RPMI7951 (cell line): ENCODE results near the gene ST8SIA4. TPM values are rescaled to one million over a fixed set of nuclear protein-coding genes. Genes with fewer than 3 reads are reported as not detected.

Source experiments
- DNase-seq: peaks from one replicate; pipeline ENCODE4 v3.0.0-alpha.2; 2012; ENCODE audit warnings: low read depth
- total RNA-seq: library from RNA; depleted of rRNA; stranded (reverse); fragments of >200 nt; shearing (Covaris generic); gene quantifications from 2 replicates; pipeline ENCODE4 v1.2.3, GENCODE V29; 2014

ST8SIA4 gene
- total RNA-seq, 1 experiment from 2014 or later, result 0.36 TPM

DNA sequence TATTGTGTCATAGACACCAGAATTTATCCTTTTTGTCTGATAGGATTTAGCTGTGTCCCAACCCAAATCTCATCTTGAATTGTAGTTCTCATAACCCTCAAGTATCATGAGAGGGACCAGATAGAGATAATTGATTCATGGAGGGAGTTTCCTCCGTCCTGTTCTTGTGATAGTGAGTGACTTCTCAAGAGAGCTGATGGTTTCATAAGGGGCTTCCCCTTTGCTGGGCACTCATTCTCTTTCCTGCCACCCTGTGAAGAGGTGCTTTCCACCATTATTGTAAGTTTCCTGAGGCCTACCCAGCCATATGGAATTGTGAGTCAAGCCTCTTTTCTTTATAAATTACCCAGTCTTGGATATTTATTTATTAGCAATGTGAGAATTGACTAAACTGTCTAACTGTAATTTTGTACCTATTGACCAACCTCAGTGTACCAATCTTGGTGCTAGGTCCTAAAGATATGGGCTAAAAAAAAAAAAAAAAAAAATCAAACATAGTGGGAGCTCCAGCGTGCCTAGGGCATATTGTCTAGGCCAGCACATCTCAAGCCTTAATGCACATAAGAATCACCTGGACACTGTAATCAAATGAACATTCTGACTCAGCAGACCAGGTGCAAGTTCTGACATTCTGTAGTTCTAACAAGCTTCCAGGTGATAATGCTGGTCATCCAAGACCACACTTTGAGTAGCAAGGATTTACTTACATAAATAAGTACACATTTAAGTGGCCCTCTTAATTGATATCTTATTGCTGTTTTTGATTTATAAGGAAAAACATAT lies 30.5 kb downstream of the ST8SIA4 start:
- DNase-seq, result no peak

DNA sequence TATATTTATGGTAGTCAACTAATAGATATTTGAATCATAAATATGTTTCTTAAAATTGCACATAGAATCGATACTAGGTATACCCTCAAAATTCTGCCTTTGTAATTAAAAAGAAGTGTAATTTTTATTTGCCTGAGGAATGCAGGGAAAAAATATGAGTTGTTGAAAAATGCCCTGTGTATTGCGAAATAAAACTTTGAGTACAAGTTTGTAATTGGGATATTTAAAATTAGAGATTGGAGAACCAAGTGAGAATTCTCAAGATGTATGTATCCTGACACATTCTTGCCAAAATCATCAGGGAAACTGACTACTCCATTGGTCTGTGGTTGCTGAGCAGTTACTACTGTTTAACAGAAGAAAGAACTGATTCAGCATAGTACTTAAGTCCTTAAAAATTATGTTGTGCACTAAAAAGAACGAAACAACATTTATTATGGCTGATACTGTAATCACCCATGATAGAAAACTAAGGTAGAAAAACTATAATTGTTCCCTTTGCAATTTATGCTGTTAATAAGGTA lies 36.0 kb downstream of the ST8SIA4 start:
- DNase-seq, result no peak

DNA sequence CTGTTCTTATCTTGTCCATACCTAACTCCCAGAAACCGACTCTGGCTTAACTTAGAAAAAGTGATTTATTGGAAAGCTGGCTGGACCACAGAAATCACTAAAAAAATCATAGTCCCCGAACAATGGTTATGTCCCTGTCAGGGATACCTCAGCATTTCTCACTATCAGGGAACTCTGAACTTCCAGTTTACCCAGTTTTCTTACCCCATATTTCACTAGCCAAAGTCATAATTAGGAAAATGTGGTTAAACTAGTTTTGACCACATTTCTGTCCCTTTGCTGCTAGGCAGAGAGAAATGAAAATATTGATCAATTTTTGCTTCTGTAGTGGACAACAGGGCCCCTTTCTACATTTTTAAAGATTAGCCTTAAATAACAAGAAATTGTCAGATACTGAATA lies 38.2 kb downstream of the ST8SIA4 start:
- DNase-seq, result no peak

DNA sequence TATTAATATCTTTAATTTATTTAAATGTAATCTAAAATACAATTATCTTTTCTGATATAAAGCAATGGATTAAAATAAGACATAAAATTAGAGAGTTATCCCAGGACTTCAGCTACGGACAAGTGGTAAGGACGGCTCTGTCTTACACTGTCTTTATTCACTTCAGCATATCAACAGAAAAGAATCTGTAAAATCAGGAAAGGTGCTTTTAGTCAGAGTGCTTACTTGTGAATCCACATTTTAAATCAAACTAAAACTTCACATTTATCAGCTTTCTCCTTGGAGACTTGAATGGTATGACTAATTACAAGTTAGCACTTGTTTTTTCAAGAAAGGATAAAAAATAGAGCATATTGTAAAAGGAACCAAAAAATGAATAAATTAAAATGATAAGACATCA lies 39.3 kb downstream of the ST8SIA4 start:
- DNase-seq, result no peak

DNA sequence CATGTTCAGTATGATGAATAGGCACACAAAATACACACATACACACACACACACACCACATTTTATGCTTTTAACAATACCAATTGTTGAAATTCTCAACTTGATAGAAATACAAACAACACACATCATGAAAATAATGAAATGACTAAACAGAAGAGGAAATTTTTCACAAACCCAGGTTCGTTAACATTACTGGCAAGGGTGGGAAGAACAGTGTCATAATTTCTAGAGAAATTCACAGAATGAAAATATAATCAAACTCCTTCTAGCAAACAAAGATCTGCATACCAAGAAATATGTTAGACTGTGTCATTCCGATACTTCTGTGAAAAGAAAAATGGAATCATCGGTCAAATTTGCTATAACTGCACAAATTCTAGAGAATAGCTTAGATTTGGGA lies 41.9 kb downstream of the ST8SIA4 start:
- DNase-seq, result no peak

DNA sequence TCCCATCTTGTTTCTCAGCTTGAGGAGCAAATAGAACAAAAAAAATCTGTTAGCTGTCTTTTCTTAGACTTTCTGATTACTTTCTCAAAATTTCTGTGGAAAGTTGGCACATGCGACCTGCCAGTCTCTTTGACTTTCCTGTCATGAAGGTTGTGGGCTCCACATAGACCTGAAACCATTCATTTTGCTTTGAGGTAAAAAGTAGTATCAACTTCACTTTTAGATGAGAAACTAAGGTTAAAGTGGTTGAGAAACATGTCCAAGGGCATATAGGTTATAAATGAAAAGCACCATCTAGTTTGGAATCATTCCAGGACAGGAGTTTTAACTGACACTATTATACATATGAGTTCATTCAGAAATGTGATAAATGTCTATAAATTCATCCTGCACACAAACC lies 42.7 kb downstream of the ST8SIA4 start:
- DNase-seq, result no peak

DNA sequence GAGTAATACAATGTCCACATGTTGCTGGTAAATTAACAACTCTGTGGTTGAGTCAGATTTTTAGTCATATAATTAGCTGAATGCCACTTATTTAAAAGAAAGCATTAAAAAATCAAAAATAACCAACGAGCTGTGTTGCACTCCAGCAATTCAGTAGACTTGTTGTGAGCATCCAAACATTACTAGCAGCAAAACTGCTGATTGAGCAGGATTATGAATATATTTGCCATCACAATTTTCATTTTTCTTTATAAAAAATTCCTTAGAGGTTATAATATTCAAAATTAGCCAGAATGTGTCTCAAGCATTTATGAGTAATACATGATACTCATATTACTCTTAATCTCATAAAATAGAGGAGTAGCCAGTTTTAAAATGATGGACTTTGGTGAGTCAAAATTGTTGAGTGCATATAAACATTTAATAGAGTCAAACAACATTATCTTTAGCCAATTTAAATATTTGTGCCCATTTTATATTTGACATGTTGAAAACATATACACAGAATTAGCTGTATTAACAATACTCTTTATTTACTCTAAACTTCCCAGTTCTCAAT lies 44.0 kb downstream of the ST8SIA4 start:
- DNase-seq, result no peak

DNA sequence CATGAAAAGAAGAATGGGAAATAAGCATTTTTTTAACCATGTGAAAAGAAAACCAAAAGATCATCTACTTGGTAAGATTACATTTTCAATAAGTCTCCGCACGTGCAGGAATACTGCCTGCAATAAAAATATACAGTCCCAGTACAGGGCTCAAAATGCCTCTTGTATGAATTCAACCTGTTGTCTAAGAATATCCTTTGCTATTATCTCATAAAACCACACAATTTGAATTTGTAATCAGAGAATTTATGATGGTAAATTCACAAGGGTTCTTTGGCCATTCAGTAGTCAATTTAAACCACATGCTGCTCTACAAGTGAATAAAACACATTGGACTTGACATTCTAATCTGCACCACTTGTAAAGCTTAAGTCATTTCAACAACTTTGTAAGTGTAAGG lies 46.6 kb downstream of the ST8SIA4 start:
- DNase-seq, result no peak

DNA sequence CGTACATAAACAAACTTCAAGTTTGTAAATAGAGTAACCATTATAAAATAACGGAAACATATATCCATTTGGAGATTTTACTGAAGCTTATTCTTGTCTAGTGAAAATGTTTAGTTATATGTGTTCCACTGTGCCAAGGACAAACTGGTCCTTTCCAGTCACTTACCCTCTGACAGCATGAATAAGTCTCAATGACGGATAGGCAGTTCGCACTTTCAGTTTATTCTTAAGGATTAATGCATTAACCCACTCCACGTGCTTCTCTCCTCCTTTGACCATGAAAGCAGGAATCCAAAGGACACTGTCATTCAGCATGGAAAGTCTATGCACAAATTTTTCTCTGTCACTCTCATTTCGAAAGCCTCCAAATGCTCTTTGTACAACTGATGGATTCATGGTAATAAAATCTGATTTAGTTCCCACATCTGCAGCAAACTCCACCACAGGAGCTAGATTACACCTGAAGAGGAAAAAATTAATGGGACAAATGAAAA lies 47.1 kb downstream of the ST8SIA4 start:
- DNase-seq, result no peak

DNA sequence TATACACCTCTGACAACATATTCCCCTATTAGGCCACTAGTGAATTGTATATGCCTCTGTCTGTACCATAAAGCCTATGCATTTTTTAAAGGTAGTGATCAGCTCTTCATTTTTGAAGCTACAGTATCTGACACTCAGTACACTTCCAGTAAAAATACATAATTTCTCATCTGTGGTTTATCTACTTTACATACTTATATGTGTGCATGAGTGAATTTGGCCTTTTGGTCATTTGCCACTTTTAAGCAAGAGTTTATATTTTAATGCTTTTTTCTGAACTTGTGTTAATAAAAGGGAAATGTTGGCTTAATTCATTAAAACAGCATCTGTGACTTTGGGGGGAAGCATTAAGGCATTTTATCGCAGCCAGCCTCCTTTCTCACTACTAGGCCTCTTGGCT lies 47.8 kb downstream of the ST8SIA4 start:
- no peak for DNase-seq

DNA sequence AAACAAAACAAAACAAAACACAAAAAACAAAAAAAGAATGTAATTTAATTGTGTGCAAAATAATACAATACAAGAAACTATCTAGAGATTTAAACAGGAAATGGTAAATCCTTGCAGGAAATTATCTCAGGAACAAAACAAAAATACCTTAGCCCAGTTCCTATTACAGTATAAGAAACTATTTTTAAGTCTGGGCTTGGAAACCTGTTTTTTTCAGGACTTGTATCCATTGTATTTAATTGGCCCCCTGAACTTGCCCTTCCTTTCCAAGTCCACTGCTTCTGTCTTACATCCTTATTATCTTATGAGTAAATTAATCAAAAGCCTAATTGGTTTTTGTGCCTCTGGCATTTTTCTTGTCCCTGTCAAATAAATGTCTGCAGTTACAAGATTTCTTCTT lies 48.5 kb downstream of the ST8SIA4 start:
- DNase-seq, result no peak

DNA sequence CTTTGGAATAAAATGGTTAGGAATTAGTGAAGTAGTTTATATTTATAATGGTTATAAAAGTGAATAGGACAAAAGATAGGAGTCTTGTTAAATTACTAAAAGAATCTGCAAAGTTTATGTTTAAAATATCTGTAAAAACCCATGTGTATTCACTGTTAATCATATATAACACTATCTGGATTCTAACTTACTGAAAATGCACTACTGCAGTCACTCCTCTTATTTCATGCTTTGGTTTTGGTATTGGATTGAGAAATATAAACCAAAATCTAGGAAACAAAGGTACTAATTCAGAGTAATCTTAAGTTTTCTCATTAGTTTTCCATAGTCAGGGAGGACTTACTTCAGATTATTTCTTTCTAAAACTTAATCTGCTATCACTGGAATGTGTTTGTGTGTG lies 49.5 kb downstream of the ST8SIA4 start:
- no peak for DNase-seq

DNA sequence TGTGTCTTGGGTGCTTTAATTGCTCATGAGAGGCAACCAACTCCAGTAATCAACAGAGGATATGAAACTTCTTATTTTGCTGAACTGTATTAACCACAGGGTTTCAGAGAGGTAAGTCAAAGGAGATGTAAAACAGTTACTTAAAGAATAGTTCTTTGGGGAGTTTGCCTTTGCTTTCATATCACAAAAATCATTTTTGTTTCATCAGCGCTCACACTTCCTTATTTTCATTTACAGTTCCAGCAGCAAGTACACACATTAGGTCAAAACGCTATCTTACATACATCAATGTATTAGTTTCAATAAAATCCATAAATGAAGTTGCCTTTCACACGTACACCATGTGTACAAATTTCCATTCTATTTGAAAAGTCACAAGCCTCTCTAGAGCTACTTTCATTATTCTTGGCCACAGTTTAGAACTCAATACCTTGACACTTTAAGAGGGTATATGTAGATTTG lies 50.1 kb downstream of the ST8SIA4 start:
- no peak for DNase-seq

DNA sequence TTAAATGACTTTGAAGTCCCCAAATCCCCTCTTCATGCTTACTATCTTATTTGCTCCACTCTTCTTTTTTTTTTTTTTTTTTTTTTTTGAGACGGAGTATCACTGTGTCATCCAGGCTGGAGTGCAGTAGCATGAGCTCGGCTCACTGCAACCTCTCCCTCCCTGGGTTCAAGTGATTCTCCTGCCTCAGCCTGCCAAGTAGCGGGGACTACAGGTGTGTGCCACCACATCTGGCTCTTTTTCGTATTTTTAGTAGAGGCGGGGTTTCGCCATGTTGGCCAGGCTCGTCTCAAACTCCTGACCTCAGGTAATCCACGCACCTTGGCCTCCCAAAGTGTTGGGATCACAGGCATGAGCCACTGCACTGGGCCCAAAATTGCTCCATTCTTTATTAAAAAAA lies 51.0 kb downstream of the ST8SIA4 start:
- no peak for DNase-seq

DNA sequence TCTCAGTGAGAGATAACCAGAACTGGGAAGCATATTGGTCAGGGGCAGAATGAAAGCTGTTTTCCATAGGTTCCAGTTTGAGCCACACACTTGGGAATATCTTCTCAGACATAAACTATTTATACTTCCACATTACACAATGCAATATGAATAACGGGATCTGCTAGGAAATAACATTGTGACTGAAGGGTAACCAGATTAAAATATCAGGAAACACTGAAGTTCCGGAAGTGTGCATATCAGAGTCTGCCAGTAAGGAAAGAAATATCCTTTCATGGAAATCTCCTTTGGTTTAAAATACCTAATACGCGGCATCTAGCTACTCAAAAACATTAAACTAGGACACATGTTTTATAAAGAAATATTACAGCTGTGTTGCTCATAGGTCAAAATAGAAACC lies 56.3 kb downstream of the ST8SIA4 start:
- no peak for DNase-seq

DNA sequence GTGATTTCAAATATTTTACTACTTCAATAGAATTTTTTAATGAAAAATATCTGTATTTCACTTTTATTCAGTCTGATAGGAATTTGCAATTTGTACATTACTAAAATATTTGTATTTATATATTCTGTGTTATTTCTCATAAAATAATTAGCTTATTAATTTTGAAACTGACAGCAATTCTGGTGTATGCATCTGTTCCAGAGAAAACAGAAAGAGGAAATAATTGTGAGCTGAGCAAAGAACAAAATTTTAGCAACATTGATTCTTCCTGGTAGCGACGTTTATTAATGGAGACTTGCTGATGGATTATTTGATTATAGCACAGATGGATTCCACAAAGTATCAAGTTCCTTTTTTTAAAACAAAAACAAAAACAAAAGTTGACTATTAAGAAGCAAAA lies 61.0 kb downstream of the ST8SIA4 start:
- DNase-seq, result no peak

DNA sequence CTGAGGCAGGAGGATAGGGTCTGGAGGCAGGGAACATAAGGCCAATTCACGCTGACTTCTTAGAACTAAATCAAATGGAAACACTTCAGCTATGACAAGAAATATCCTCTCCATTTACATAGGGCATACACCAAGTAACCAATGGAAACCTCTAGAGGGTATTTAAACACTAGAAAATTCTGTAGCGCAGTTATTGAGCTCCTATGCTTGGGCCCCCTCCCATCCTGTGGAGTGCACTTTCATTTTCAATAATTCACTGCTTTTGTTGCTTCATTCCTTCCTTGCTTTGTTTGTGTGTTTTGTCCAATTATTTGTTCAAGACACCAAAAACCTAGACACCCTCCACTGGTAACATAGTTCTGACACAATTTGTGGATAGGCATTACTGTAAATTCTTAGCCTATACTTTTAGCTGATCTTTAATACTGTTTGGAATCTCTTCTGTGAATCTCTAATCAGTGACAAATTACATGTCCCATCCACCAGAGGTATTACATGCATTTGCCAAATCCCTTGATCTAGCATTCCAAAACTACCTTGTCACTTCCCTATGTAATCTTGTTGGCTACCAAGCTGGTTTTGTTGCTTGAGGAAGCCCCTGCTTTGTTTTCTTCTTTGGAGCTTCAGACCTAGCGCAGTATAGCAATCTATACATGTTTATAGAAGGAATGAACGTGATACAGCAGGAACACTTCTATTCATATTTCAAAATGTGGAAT lies 61.6 kb downstream of the ST8SIA4 start:
- DNase-seq, result no peak

DNA sequence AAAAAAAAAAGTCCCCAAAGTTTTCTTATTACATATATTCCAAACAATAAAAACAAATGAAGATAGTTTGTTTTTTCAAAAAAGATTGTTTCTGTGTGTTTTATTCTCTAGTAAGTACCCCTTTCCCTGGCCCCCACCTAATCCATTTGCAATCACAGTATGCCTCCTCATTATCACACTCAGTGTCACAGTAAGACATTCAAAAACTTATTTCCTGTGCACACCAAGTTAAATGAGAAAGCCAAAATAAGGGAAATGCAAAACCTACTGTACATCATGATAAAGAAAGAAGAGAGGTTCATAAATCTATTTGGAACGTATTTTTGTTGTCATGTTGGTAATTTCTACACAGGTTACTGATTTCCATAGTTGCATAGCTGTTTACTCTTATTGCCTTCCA lies 62.3 kb downstream of the ST8SIA4 start:
- no peak for DNase-seq

DNA sequence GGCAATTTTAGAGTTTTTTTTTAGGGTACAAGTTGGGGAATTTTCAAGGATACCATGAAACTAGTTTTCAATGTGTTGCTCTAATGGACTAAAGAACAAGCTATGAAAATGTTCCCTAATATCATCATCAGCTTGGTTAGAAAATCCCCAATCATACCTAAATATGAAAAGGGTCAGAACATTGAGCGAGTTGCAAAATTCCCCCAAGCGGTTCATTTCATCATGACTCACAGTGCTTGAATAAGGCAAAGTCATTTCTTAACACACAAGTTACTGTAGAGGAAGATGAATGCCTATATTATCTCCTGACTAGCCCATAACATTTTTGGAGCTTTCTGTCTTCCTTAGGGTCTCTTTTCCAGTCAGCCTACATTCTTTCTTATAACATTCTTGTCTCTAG lies 62.7 kb downstream of the ST8SIA4 start:
- peak; percentile 43 for DNase-seq

DNA sequence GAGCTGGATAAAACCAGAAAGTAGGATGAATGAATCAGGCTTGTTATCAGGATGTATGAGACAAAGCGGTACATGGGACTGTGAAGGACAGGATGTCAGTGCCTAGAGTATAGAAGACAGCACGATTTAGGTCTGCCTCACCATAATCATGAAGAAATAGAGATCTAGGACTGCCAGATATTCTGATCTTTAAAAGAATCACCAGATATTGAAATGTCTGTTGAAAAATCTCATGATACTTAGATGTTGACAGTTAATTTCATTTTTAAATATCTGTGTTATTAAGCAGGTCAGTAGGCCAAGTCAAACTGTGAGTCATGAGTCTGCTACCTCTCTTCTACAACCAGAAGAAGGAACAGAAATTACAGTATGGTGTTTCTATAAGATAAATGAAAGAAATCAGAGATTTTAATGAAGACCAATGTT lies 65.0 kb downstream of the ST8SIA4 start:
- DNase-seq, result no peak

DNA sequence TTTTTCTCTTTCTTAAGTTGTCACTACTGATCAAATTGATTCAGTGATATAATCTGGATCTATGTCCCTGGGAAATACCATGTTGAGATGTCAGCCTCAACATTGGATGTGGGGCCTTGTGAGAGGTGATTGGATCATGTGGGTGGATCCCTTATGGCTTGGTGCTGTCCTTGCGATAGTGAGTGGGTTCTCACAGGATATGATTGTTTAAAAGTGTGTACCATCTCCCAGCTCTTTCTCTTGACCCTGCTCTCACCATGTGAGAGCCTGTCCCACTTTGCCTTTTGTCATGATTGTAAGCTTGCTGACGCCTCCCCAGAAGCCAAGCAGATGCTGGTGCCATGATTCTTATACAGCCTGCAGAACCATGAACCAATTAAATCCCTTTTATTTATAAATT lies 68.6 kb downstream of the ST8SIA4 start:
- DNase-seq, result no peak
